PC-3 (cell line): ENCODE data around the gene CYBA. TPM values are rescaled to one million over a fixed set of nuclear protein-coding genes. Genes with fewer than 3 reads are reported as not detected.

Experiments used
- ATAC-seq: fragments of 200-7000 bp; cut with Tn5 transposase; 2 replicates; pipeline ENCODE4 v1.9.1; 2020; ENCODE audit warnings: mild to moderate bottlenecking, moderate library complexity
- BruUV-seq: library from RNA; stranded (reverse); fragments of 400-500 nt; replicated peaks from 2 replicates; lab custom pipeline; 2021; lab: Mats Ljungman, UMichigan
- CTCF ChIA-PET: fragments of 300-600 bp; sonication (Branson Sonifier 250); formaldehyde crosslinking; loops from one replicate; lab custom pipeline; 2022; ENCODE audit warnings: antibody characterized with exemption; lab: Charles Lee
- POLR2A ChIA-PET: fragments of 300-600 bp; sonication (Branson Sonifier 250); formaldehyde crosslinking; loops from one replicate; lab custom pipeline; 2022; ENCODE audit warnings: antibody characterized with exemption; ENCODE audit not compliant: unreplicated experiment; lab: Charles Lee
- DNase-seq: peaks from one replicate; pipeline ENCODE4 v3.0.0-alpha.2; 2015
- H2AFZ ChIP-seq: fragments of 300-600 bp; sonication (generic); 2 replicates; pipeline ENCODE4 v1.6.0; 2016; ENCODE audit warnings: antibody characterized with exemption, low read length
- H3F3A ChIP-seq: fragments of 300-600 bp; sonication (generic); one replicate; pipeline ENCODE4 v1.6.0; 2017; ENCODE audit warnings: antibody characterized with exemption, low read length, control low read depth, mild to moderate bottlenecking; ENCODE audit not compliant: unreplicated experiment
- H3K27ac ChIP-seq: fragments of 300-600 bp; sonication (generic); 2 replicates; pipeline ENCODE4 v1.5.1; 2016; ENCODE audit warnings: mild to moderate bottlenecking, low read length
- H3K27me3 ChIP-seq: fragments of 300-600 bp; sonication (generic); 2 replicates; pipeline ENCODE4 v1.6.1; 2016; ENCODE audit warnings: low read length, mixed read lengths
- H3K36me3 ChIP-seq: fragments of 300-600 bp; sonication (generic); 2 replicates; pipeline ENCODE4 v1.6.1; 2016; ENCODE audit warnings: low read depth, mixed run types, low read length, mixed read lengths
- H3K4me1 ChIP-seq: fragments of 300-600 bp; sonication (generic); 2 replicates; pipeline ENCODE4 v1.5.1; 2016; ENCODE audit warnings: low read length; ENCODE audit not compliant: insufficient read depth
- H3K4me2 ChIP-seq: fragments of 300-600 bp; sonication (generic); 2 replicates; pipeline ENCODE4 v1.6.0; 2016; ENCODE audit warnings: low read length
- H3K4me3 ChIP-seq: fragments of 300-600 bp; sonication (generic); 2 replicates; pipeline ENCODE4 v1.5.1; 2016; ENCODE audit warnings: mild to moderate bottlenecking, low read length, mixed read lengths
- H3K79me2 ChIP-seq: fragments of 300-600 bp; sonication (generic); 2 replicates; pipeline ENCODE4 v1.6.1; 2017; ENCODE audit warnings: low read length, mixed read lengths
- H3K9ac ChIP-seq: fragments of 300-600 bp; sonication (generic); 2 replicates; pipeline ENCODE4 v1.6.0; 2016; ENCODE audit warnings: mild to moderate bottlenecking, low read length
- H3K9me2 ChIP-seq: fragments of 300-600 bp; sonication (generic); replicated peaks from 2 replicates; pipeline ENCODE4 v1.6.1; 2016; ENCODE audit warnings: mixed run types, low read length, mixed read lengths
- H3K9me3 ChIP-seq: fragments of 300-600 bp; sonication (generic); 2 replicates; pipeline ENCODE4 v1.6.1; 2016; ENCODE audit warnings: low read length, mixed read lengths
- H4K20me1 ChIP-seq: fragments of 300-600 bp; sonication (generic); 2 replicates; pipeline ENCODE4 v1.6.1; 2016; ENCODE audit warnings: low read length, mixed read lengths
- CTCF ChIP-seq: fragments of 300-600 bp; sonication (generic); conservative IDR thresholded peaks from 2 replicates; pipeline ENCODE4 v1.5.1; 2017; ENCODE audit warnings: antibody characterized with exemption, low read depth, mild to moderate bottlenecking, low read length
- EZH2 ChIP-seq: fragments of 300-600 bp; sonication (generic); IDR thresholded peaks from one replicate; pipeline ENCODE4 v1.6.1; 2017; ENCODE audit warnings: antibody characterized with exemption, mild to moderate bottlenecking, low read length; ENCODE audit not compliant: unreplicated experiment
- EZH2phosphoT487 ChIP-seq: fragments of 300-600 bp; sonication (generic); IDR thresholded peaks from 2 replicates; pipeline ENCODE4 v1.6.1; 2018; ENCODE audit warnings: mild to moderate bottlenecking, antibody characterized with exemption, low read length, borderline replicate concordance
- intact Hi-C: fragments of 100-400 bp; cut with micrococcal nuclease; formaldehyde crosslinking; loops from 2 replicates; pipeline ENCODE4 v1.9.0; 2023
- total RNA-seq: library from RNA; depleted of rRNA; stranded (reverse); fragments of >200 nt; gene quantifications from 2 replicates; pipeline ENCODE4 v1.2.3, GENCODE V29; 2014

CYBA gene
- total RNA-seq, 1 experiment from 2014 or later = not detected

GRCh38 chr16:88685156-88686061 lies 34.6 kb upstream of the CYBA start:
- H3K4me3 ChIP-seq = peak overlapping the region; percentile 72
- ChIA-PET POLR2A (no interaction called here), CTCF (no interaction called here)
- 0 out of 2 replicates have a peak, but pooled peaks cover 3% of the 10 kb centered on the region for H3K4me1 ChIP-seq
- no peak overlapping the region for H3K9ac ChIP-seq
- no peaks in the 10 kb centered on the region for H3K79me2 ChIP-seq
- H4K20me1 ChIP-seq = no peaks in the 10 kb centered on the region
- ATAC-seq = peak; percentile 6; the same call in 1 of the 2 replicates
- no peaks in the 10 kb centered on the region for H3K9me3 ChIP-seq
- TF ChIP-seq EZH2 (no peak), CTCF (peak; percentile 62)
- intact Hi-C loops = loop anchor here (1.0 kb wide), 1 partner anchor 22 kb away; the partner anchor contains the start of gene MVD
- H3K9me2 ChIP-seq = no peaks in the 10 kb centered on the region
- peak overlapping the region; percentile 89 for H2AFZ ChIP-seq
- no peaks in the 10 kb centered on the region for H3F3A ChIP-seq
- H3K27me3 ChIP-seq = no peaks in the 10 kb centered on the region
- no peak overlapping the region for H3K27ac ChIP-seq
- peak overlapping the region; percentile 97 for H3K4me2 ChIP-seq
- no peaks in the 10 kb centered on the region for H3K36me3 ChIP-seq
- BruUV-seq = no TSS peak
- no peak for DNase-seq

GRCh38 chr16:88684569-88685155 lies 33.8 kb upstream of the CYBA start:
- DNase-seq = no peak
- POLR2A ChIA-PET = no interaction called here

More at GRCh38 chr16:88684569-88685155, 33.8 kb upstream of the CYBA start:
- intact Hi-C loops = no loop called here
- Histone ChIP-seq H3K79me2 (no peaks in the 10 kb centered on the region), H4K20me1 (no peaks in the 10 kb centered on the region), H3K36me3 (no peaks in the 10 kb centered on the region), H3K9ac (no peak overlapping the region), H3F3A (no peaks in the 10 kb centered on the region), H3K27ac (no peak overlapping the region), H2AFZ (no peak overlapping the region), H3K9me2 (no peaks in the 10 kb centered on the region), H3K4me3 (no peak overlapping the region), H3K4me2 (no peak overlapping the region), H3K4me1 (0 out of 2 replicates have a peak, but pooled peaks cover 3% of the 10 kb centered on the region), H3K27me3 (no peaks in the 10 kb centered on the region), H3K9me3 (no peaks in the 10 kb centered on the region)
- no TSS peak for BruUV-seq
- CTCF ChIA-PET = no interaction called here
- no peak for ATAC-seq
- no peak for TF ChIP-seq EZH2
- TF ChIP-seq CTCF = no peak
- no peak for TF ChIP-seq EZH2phosphoT487
